Gastroesophageal sphincter (tissue), 4 donors: ENCODE data around the gene SMC4. TPM values are rescaled to one million over a fixed set of nuclear protein-coding genes. Genes with fewer than 3 reads are reported as not detected.

ENCODE experiments used
- ATAC-seq: fragments of 150-250 bp; one replicate; pipeline ENCODE4 v1.9.1; 2016; ENCODE audit warnings: mild to moderate bottlenecking, moderate library complexity
- H3K27ac ChIP-seq, 4 donors: fragments of 200-600 bp; sonication (generic) in 3 of 4; 1 replicate in 3 of 4; 2 replicates in 1 of 4; pipeline ENCODE4 v1.5.1; 2016 to 2019
- H3K27me3 ChIP-seq: fragments of 200-600 bp; sonication (generic); one replicate; pipeline ENCODE4 v1.5.1; 2019
- H3K36me3 ChIP-seq, 2 donors: fragments of 200-600 bp; sonication (generic); one replicate each; pipeline ENCODE4 v1.5.1; 2019; ENCODE audit warnings: control low read depth in 1 of 2
- H3K4me1 ChIP-seq, 3 donors: fragments of 200-600 bp; sonication (generic); 1 replicate in 2 of 3; 2 replicates in 1 of 3; pipeline ENCODE4 v1.5.1; 2016 to 2019; ENCODE audit warnings: control low read depth in 2 of 3
- H3K4me3 ChIP-seq, 2 donors: fragments of 200-600 bp; sonication (generic); one replicate each; pipeline ENCODE4 v1.5.1; 2019; ENCODE audit warnings: mild to moderate bottlenecking in 1 of 2, moderate library complexity in 1 of 2
- H3K9me3 ChIP-seq, 3 donors: fragments of 200-600 bp; sonication (generic); one replicate each; pipeline ENCODE4 v1.5.1; 2017 to 2019; ENCODE audit warnings: control low read depth in 2 of 3
- CTCF ChIP-seq, 4 experiments: fragments of 200-600 bp in 2 of 4; fragments of 450-650 bp in 2 of 4; sonication (generic) in 1 of 4; IDR thresholded peaks; one replicate each; pipeline ENCODE4 v1.5.1; 2017 to 2019; ENCODE audit warnings: antibody characterized with exemption in 4 of 4, mild to moderate bottlenecking in 2 of 4, moderate library complexity in 2 of 4
- EP300 ChIP-seq: sonication (generic); formaldehyde crosslinking; IDR thresholded peaks from one replicate; pipeline ENCODE4 v1.6.1; 2017; ENCODE audit warnings: antibody characterized with exemption, mild to moderate bottlenecking
- POLR2A ChIP-seq, 2 donors: fragments of 450-650 bp; IDR thresholded peaks; one replicate each; pipeline ENCODE4 v1.6.1; 2017; ENCODE audit warnings: antibody characterized with exemption in 2 of 2, mild to moderate bottlenecking in 2 of 2, moderate library complexity in 1 of 2
- POLR2AphosphoS5 ChIP-seq: sonication (generic); formaldehyde crosslinking; IDR thresholded peaks from one replicate; pipeline ENCODE4 v1.6.1; 2017; ENCODE audit warnings: antibody characterized with exemption
- WGBS, 2 donors: methylation state at CpG; one replicate each; pipeline ENCODE4 v1.1.5; 2018; ENCODE audit warnings: low coverage in 1 of 2; 5-methylcytosine and 5-hydroxymethylcytosine counted together
- total RNA-seq, 4 donors: library from RNA; depleted of rRNA; stranded (reverse); fragments of >200 nt; gene quantifications; one replicate each; pipeline ENCODE4 v1.1.0, GENCODE V29; 2016

The SMC4 gene
- total RNA-seq, 4 donors from 2014 or later: 21.7 to 40.8 (median 26.9) TPM

- no peak for ATAC-seq
- Histone ChIP-seq H3K27me3 (peaks cover 5% of the 10 kb centered on the region), H3K27ac (no peak overlapping the region), H3K36me3 (no peaks in the 10 kb centered on the region), H3K4me1 (no peaks in the 10 kb centered on the region), H3K9me3 (no peaks in the 10 kb centered on the region), H3K4me3 (no peak overlapping the region)
- TF ChIP-seq POLR2A (IDR thresholded peaks at IDR 0.05) (no peak), POLR2AphosphoS5 (no peak), CTCF (IDR thresholded peaks at IDR 0.05) (no peak), EP300 (no peak)
- 79 to 100% methylated on average over 2 of the region's 2 CpGs for WGBS, 2 donors
These were observed 64.9 kb downstream of the SMC4 start for GRCh38 chr3:160464321-160464720.

GRCh38 chr3:160464971-160465370 is 65.5 kb downstream of the SMC4 start:
- Histone ChIP-seq H3K4me1 (no peaks in the 10 kb centered on the region), H3K36me3 (no peaks in the 10 kb centered on the region), H3K4me3 (no peak overlapping the region), H3K27me3 (peaks cover 10% of the 10 kb centered on the region), H3K9me3 (peaks cover 0 to 3% (median 0%) of the 10 kb centered on the region in 3 donors), H3K27ac (no peak overlapping the region)
- no peak for ATAC-seq
- TF ChIP-seq CTCF (IDR thresholded peaks at IDR 0.05) (no peak), POLR2A (IDR thresholded peaks at IDR 0.05) (no peak), POLR2AphosphoS5 (no peak), EP300 (no peak)
- WGBS, 2 donors: 44 to 89% methylated on average over 1 of the region's 1 CpG

- Histone ChIP-seq H3K27ac (no peak overlapping the region), H3K9me3 (peaks cover 0 to 11% (median 0%) of the 10 kb centered on the region in 3 donors), H3K4me1 (no peaks in the 10 kb centered on the region), H3K4me3 (no peak overlapping the region), H3K36me3 (no peaks in the 10 kb centered on the region), H3K27me3 (peaks cover 28% of the 10 kb centered on the region)
- WGBS, 2 donors: 100% methylated on average over 1 of the region's 5 CpGs; no CpG with 5 or more reads in 1 of the 2 donors
- ATAC-seq: no peak
- TF ChIP-seq POLR2A (IDR thresholded peaks at IDR 0.05) (no peak), CTCF (IDR thresholded peaks at IDR 0.05) (no peak), EP300 (no peak), POLR2AphosphoS5 (no peak)
These were observed 70.7 kb downstream of the SMC4 start for GRCh38 chr3:160470181-160470580.

- Histone ChIP-seq H3K27ac (no peak overlapping the region), H3K9me3 (peaks cover 0 to 11% (median 0%) of the 10 kb centered on the region in 3 donors), H3K36me3 (no peaks in the 10 kb centered on the region), H3K27me3 (peaks cover 28% of the 10 kb centered on the region), H3K4me3 (no peak overlapping the region), H3K4me1 (no peaks in the 10 kb centered on the region)
- no peak for TF ChIP-seq EP300
- TF ChIP-seq POLR2AphosphoS5: no peak
- TF ChIP-seq POLR2A (IDR thresholded peaks at IDR 0.05): no peak
- no peak for TF ChIP-seq CTCF (IDR thresholded peaks at IDR 0.05)
- 59 to 75% methylated on average over 2 of the region's 2 CpGs for WGBS, 2 donors
- no peak for ATAC-seq
These were observed 72.4 kb downstream of the SMC4 start for GRCh38 chr3:160471892-160472291.

- peaks cover 0 to 11% (median 0%) of the 10 kb centered on the region in 3 donors for H3K9me3 ChIP-seq
- H3K27me3 ChIP-seq: peaks cover 28% of the 10 kb centered on the region
- H3K4me1 ChIP-seq: no peaks in the 10 kb centered on the region
- no peak overlapping the region for H3K4me3 ChIP-seq
- H3K27ac ChIP-seq: no peak overlapping the region
- WGBS, 2 donors: 67 to 76% methylated on average over 1 to 2 of the region's 2 CpGs
- ATAC-seq: no peak
- H3K36me3 ChIP-seq: no peaks in the 10 kb centered on the region
- TF ChIP-seq EP300 (no peak), CTCF (IDR thresholded peaks at IDR 0.05) (no peak), POLR2AphosphoS5 (no peak), POLR2A (IDR thresholded peaks at IDR 0.05) (no peak)
These were observed 72.9 kb downstream of the SMC4 start for GRCh38 chr3:160472344-160472743.
